ENCODE data around the gene FBLN1. TPM values are rescaled to one million over a fixed set of nuclear protein-coding genes. Genes with fewer than 3 reads are reported as not detected.

The FBLN1 gene
- total and polyA plus RNA-seq, 5 donors from 2014 or later, result 0.49 TPM; not detected in 4

DNA sequence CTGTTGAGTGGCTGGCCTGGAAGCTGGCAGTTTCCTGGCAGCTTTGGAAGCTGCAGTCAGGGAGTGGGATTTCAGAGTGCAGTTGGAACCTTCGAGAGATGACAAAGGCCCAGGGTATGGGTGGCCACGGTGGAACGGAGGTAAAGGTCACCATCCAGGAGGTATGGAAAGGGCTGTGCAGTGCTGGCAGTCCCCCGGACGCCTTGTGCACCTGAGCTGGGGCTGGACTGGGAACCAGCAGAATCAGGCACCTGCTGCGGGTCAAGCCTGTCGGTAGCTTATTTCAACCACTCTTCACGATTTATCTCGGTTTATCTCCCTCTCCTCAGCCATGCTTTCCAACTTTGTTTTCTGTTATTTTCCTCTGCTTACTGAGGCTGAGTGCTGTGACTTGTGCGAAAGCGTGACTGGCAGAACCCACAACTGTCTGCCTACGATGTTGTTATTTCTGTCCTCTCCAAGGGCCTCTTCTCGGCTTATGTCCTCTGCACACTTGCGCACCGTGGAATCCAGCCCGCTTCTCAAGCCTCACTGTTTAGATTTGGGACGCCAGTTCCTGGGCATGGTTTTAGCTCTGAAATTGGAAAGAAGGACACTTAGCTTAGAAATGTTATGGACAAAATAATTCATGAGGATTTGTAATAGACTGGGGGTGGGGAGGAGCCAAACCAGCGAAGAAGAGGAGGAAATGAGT lies 145.0 kb downstream of the FBLN1 start:
- Histone ChIP-seq H3K27ac (ENCODE audit: insufficient read depth, low read length, poor library complexity, severe bottlenecking) (no peak overlapping the region), H3K36me3 (ENCODE audit: control insufficient read depth, insufficient read depth, low read length) (no peaks in the 10 kb centered on the region), H3K4me1 (ENCODE audit: control insufficient read depth, insufficient read depth, low read length, poor library complexity, severe bottlenecking) (peaks cover 9% of the 10 kb centered on the region), H3K9me3 (ENCODE audit: control insufficient read depth in 2 of 2, low read length in 2 of 2) (no peaks in the 10 kb centered on the region), H3K27me3 (ENCODE audit: control insufficient read depth, insufficient read depth, low read length) (no peaks in the 10 kb centered on the region), H3K4me3 (ENCODE audit: low read depth, low read length) (no peak overlapping the region)
- DNase-seq, result no peak
- no peak overlapping the region for H3K27ac Mint-ChIP-seq
- peaks cover 0 to 1% (median 0%) of the 10 kb centered on the region in 7 donors for H3K9me3 Mint-ChIP-seq
- no peak overlapping the region for H3K4me3 Mint-ChIP-seq
- no peaks in the 10 kb centered on the region for H3K36me3 Mint-ChIP-seq
- H3K27me3 Mint-ChIP-seq, result peaks cover 29% of the 10 kb centered on the region
- H3K4me1 Mint-ChIP-seq, result peaks cover 0 to 5% (median 3%) of the 10 kb centered on the region in 4 donors
- ATAC-seq (ENCODE audit: low read depth in 2 of 2), result no peak

DNA sequence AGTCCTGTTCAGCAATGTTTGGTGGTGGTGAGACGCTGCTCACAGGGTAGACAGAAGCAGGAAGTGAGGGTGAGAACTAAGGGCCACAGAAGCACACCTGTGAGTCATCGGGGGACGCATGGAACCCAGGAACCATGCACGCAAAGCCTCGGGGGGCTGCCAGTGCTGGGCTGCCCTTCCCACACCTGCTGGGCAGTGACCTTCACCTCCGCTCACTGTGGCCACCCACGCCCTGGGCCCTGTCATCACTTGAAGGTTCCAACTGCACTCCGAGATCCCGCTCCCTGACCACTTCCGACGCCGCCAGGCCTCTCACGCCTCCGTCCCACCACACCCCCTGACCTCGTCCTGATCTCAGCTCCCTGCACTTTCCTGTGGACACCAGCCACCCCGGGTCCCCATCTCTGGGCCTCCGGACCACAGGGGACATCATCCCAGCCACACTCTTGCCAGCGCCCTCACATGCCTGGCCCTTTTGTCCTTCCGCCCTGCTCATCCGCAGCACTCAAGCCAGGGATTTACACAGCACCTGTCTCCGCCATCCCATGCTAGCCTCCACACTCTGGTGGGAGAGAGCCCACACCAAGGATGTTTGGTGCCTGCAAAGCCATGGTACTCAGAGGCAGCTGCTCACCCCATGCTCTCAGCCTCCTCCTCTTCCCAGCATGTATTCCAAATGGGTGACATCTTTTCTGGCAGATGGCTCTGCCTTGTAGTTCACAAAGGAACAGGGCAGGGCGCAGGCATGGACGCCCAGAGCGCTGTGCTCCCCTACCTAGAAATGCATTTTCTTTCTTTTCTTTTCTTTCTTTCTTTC lies 145.8 kb downstream of the FBLN1 start:
- H3K36me3 ChIP-seq (ENCODE audit: control insufficient read depth, insufficient read depth, low read length), result no peaks in the 10 kb centered on the region
- H3K4me3 ChIP-seq (ENCODE audit: low read depth, low read length), result no peak overlapping the region
- Mint-ChIP-seq H3K4me1 (peaks cover 0 to 5% (median under 1%) of the 10 kb centered on the region in 4 donors), H3K27me3 (peaks cover 22% of the 10 kb centered on the region), H3K4me3 (no peak overlapping the region), H3K9me3 (peaks cover 0 to 1% (median 0%) of the 10 kb centered on the region in 7 donors), H3K27ac (no peak overlapping the region), H3K36me3 (no peaks in the 10 kb centered on the region)
- no peak overlapping the region for H3K27ac ChIP-seq (ENCODE audit: insufficient read depth, low read length, poor library complexity, severe bottlenecking)
- ATAC-seq (ENCODE audit: low read depth in 2 of 2) (no peak), DNase-seq (no peak)
- peaks cover 9% of the 10 kb centered on the region for H3K4me1 ChIP-seq (ENCODE audit: control insufficient read depth, insufficient read depth, low read length, poor library complexity, severe bottlenecking)
- H3K9me3 ChIP-seq (ENCODE audit: control insufficient read depth in 2 of 2, low read length in 2 of 2), result no peaks in the 10 kb centered on the region
- H3K27me3 ChIP-seq (ENCODE audit: control insufficient read depth, insufficient read depth, low read length), result no peaks in the 10 kb centered on the region

DNA sequence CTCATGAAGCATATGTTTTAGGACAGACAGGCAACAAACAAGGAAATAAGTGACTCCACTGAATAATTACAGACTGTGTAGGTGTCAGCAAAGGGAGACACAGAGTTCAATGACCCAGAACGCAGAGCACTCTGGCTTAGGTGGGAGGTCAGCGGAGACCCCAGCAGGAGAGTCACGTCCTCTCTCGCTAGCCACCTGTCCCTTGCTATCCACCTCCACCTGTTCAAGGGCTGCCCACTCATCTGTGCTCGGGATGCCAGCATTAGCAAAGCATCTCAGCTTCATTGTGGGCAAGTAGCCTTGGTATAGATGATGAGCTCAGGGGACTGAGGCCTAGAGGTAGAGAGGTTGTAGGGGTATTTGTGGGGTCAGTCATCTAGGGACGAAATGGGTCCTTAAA lies 147.1 kb downstream of the FBLN1 start:
- Mint-ChIP-seq H3K4me1 (peaks cover 0 to 5% (median under 1%) of the 10 kb centered on the region in 4 donors), H3K36me3 (no peaks in the 10 kb centered on the region), H3K4me3 (no peak overlapping the region), H3K27me3 (peaks cover 11% of the 10 kb centered on the region), H3K9me3 (peaks cover 0 to 1% (median 0%) of the 10 kb centered on the region in 7 donors), H3K27ac (no peak overlapping the region)
- Histone ChIP-seq H3K4me1 (ENCODE audit: control insufficient read depth, insufficient read depth, low read length, poor library complexity, severe bottlenecking) (peaks cover 9% of the 10 kb centered on the region), H3K27me3 (ENCODE audit: control insufficient read depth, insufficient read depth, low read length) (peaks cover 2% of the 10 kb centered on the region), H3K36me3 (ENCODE audit: control insufficient read depth, insufficient read depth, low read length) (no peaks in the 10 kb centered on the region), H3K9me3 (ENCODE audit: control insufficient read depth in 2 of 2, low read length in 2 of 2) (no peaks in the 10 kb centered on the region), H3K27ac (ENCODE audit: insufficient read depth, low read length, poor library complexity, severe bottlenecking) (no peak overlapping the region), H3K4me3 (ENCODE audit: low read depth, low read length) (no peak overlapping the region)
- no peak for ATAC-seq (ENCODE audit: low read depth in 2 of 2)
- no peak for DNase-seq

DNA sequence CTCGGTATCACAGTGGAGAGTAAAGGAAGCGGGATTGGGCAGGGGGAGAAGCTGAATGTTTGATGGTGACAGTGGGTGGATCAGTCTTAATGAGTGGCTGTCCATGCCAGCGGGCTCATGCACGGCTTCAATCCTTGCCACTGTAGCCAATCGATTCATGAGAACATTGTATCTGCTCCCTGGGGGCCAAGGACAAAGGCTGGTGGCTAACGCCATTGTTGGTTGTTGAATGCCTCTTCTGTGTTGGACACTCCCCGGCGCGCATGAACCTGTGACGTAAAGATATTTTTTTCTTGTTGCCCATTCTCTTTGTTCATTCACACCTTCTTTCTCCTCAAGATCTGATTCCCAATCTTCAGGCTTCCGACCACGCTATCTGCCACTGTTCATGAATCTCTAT lies 148.0 kb downstream of the FBLN1 start:
- no peaks in the 10 kb centered on the region for H3K36me3 Mint-ChIP-seq
- H3K4me3 ChIP-seq (ENCODE audit: low read depth, low read length), result no peak overlapping the region
- H3K27ac Mint-ChIP-seq, result no peak overlapping the region
- peaks cover 0 to 3% (median under 1%) of the 10 kb centered on the region in 4 donors for H3K4me1 Mint-ChIP-seq
- peaks cover 0 to 1% (median 0%) of the 10 kb centered on the region in 7 donors for H3K9me3 Mint-ChIP-seq
- H3K4me1 ChIP-seq (ENCODE audit: control insufficient read depth, insufficient read depth, low read length, poor library complexity, severe bottlenecking), result peaks cover 2% of the 10 kb centered on the region
- no peaks in the 10 kb centered on the region for H3K36me3 ChIP-seq (ENCODE audit: control insufficient read depth, insufficient read depth, low read length)
- DNase-seq (no peak), ATAC-seq (ENCODE audit: low read depth in 2 of 2) (no peak)
- H3K27ac ChIP-seq (ENCODE audit: insufficient read depth, low read length, poor library complexity, severe bottlenecking), result no peak overlapping the region
- H3K27me3 ChIP-seq (ENCODE audit: control insufficient read depth, insufficient read depth, low read length), result peaks cover 2% of the 10 kb centered on the region
- H3K9me3 ChIP-seq (ENCODE audit: control insufficient read depth in 2 of 2, low read length in 2 of 2), result no peaks in the 10 kb centered on the region
- peaks cover 9% of the 10 kb centered on the region for H3K27me3 Mint-ChIP-seq
- H3K4me3 Mint-ChIP-seq, result no peak overlapping the region

Other genes with a start within 250 kb of the FBLN1 start
- not detected for gene UPK3A, start 217.9 kb upstream of the FBLN1 start, total RNA-seq
- gene UPK3A, start 217.9 kb upstream of the FBLN1 start, polyA plus RNA-seq, result not detected
- 456 TPM for gene FAM118A, start 192.9 kb upstream of the FBLN1 start, total RNA-seq
- gene FAM118A, start 192.9 kb upstream of the FBLN1 start, polyA plus RNA-seq, result 10 to 100 TPM; 34.5 to 66.1 (median 48.2) TPM
- not detected for gene SMC1B, start 89.3 kb upstream of the FBLN1 start, total RNA-seq
- not detected for gene SMC1B, start 89.3 kb upstream of the FBLN1 start, polyA plus RNA-seq
- gene RIBC2, start 89.2 kb upstream of the FBLN1 start, total RNA-seq, result 0.67 TPM
- under 1 TPM in 1 of 4 donors, not detected in 3; 0.15 TPM for gene RIBC2, start 89.2 kb upstream of the FBLN1 start, polyA plus RNA-seq
- 61.7 TPM for gene ATXN10, start 169.0 kb downstream of the FBLN1 start, total RNA-seq
- 100 to 1,000 TPM in 2 of 4 donors, 10 to 100 TPM in 2; 70.3 to 107 (median 90.6) TPM for gene ATXN10, start 169.0 kb downstream of the FBLN1 start, polyA plus RNA-seq

All from CD4-positive, CD25-positive, alpha-beta regulatory T cell (primary cell).